ENCODE results near the gene TEX22. TPM values are rescaled to one million over a fixed set of nuclear protein-coding genes. Genes with fewer than 3 reads are reported as not detected.

The TEX22 gene
- polyA plus RNA-seq, 3 donors = 0.52 to 2.2 (median 0.57) TPM

- intact Hi-C loops (cut with micrococcal nuclease) = no loop called here
- peaks cover 17 to 39% of the 10 kb centered on the region in 2 donors for H3K36me3 Mint-ChIP-seq
- DNase-seq = no peak
- Histone ChIP-seq H3K27me3 (ENCODE audit: control insufficient read depth in 2 of 2, insufficient read depth in 2 of 2, low read length in 2 of 2) (no peaks in the 10 kb centered on the region), H2AFZ (ENCODE audit: insufficient read depth, low read depth, low read length, poor library complexity, severe bottlenecking) (no peak overlapping the region), H4K20me1 (ENCODE audit: insufficient read depth, low read length) (peaks cover 67% of the 10 kb centered on the region), H3K36me3 (replicated peaks in 1 of 2; ENCODE audit: control insufficient read depth in 1 of 2, insufficient read depth in 2 of 2, low read length in 2 of 2) (peaks cover 0 to 19% of the 10 kb centered on the region in 2 donors), H3K9me3 (replicated peaks in 1 of 2; ENCODE audit: control insufficient read depth in 1 of 2, insufficient read depth in 1 of 2, low read length in 2 of 2) (peaks cover 0 to 5% of the 10 kb centered on the region in 2 donors), H3K4me2 (replicated peaks; ENCODE audit: extremely low read depth, low read length, poor library complexity, severe bottlenecking) (no peak overlapping the region), H3K9ac (ENCODE audit: insufficient read depth, low read length, poor library complexity, severe bottlenecking) (no peak overlapping the region), H3K4me3 (replicated peaks in 1 of 3; ENCODE audit: low read depth in 2 of 3, low read length in 3 of 3) (no peak overlapping the region), H3K79me2 (ENCODE audit: insufficient read depth, low read length) (peaks cover 56% of the 10 kb centered on the region), H3K27ac (ENCODE audit: low read depth in 1 of 2, low read length in 2 of 2) (no peak overlapping the region), H3K4me1 (ENCODE audit: control insufficient read depth in 1 of 2, insufficient read depth in 2 of 2, low read length in 2 of 2) (no peaks in the 10 kb centered on the region)
- H3K4me3 Mint-ChIP-seq = no peak overlapping the region
- whole genome bisulfite sequencing (ENCODE audit: insufficient coverage) = no CpG with 5 or more reads among the region's 1 CpG
- H3K27me3 Mint-ChIP-seq (ENCODE audit: low read depth in 3 of 3) = peaks cover 0 to 2% (median 0%) of the 10 kb centered on the region in 3 donors
- H3K4me1 Mint-ChIP-seq = peaks cover 10% of the 10 kb centered on the region
- no peak overlapping the region for H3K27ac Mint-ChIP-seq
- TF ChIP-seq CTCF (IDR thresholded peaks at IDR 0.05) = no peak
- peaks cover 0 to 4% (median 0%) of the 10 kb centered on the region in 7 donors for H3K9me3 Mint-ChIP-seq
Observed at GRCh38 chr14:105431256-105431655, 32.9 kb downstream of the TEX22 start.

- H3K9me3 ChIP-seq (replicated peaks in 1 of 2; ENCODE audit: control insufficient read depth in 1 of 2, insufficient read depth in 1 of 2, low read length in 2 of 2) = no peaks in the 10 kb centered on the region
- no peak overlapping the region for H3K4me2 ChIP-seq (replicated peaks; ENCODE audit: extremely low read depth, low read length, poor library complexity, severe bottlenecking)
- H4K20me1 ChIP-seq (ENCODE audit: insufficient read depth, low read length) = peaks cover 67% of the 10 kb centered on the region
- H3K9me3 Mint-ChIP-seq = no peaks in the 10 kb centered on the region
- WGBS (ENCODE audit: insufficient coverage) = 85% methylated on average over 10 of the region's 12 CpGs
- no peak for TF ChIP-seq CTCF (IDR thresholded peaks at IDR 0.05)
- H3K4me3 ChIP-seq (replicated peaks in 1 of 3; ENCODE audit: low read depth in 2 of 3, low read length in 3 of 3) = no peak overlapping the region
- peaks cover 10% of the 10 kb centered on the region for H3K4me1 Mint-ChIP-seq
- peaks cover 0 to 2% (median 0%) of the 10 kb centered on the region in 3 donors for H3K27me3 Mint-ChIP-seq (ENCODE audit: low read depth in 3 of 3)
- peaks cover 4 to 35% of the 10 kb centered on the region in 2 donors for H3K36me3 Mint-ChIP-seq
- no peak overlapping the region for H3K9ac ChIP-seq (ENCODE audit: insufficient read depth, low read length, poor library complexity, severe bottlenecking)
- peaks cover 56% of the 10 kb centered on the region for H3K79me2 ChIP-seq (ENCODE audit: insufficient read depth, low read length)
- no peak overlapping the region for H3K27ac Mint-ChIP-seq
- intact Hi-C loops (cut with micrococcal nuclease) = no loop called here
- H2AFZ ChIP-seq (ENCODE audit: insufficient read depth, low read depth, low read length, poor library complexity, severe bottlenecking) = no peak overlapping the region
- no peak overlapping the region for H3K4me3 Mint-ChIP-seq
- DNase-seq = no peak
- no peaks in the 10 kb centered on the region for H3K27me3 ChIP-seq (ENCODE audit: control insufficient read depth in 2 of 2, insufficient read depth in 2 of 2, low read length in 2 of 2)
- H3K27ac ChIP-seq (ENCODE audit: low read depth in 1 of 2, low read length in 2 of 2) = no peak overlapping the region
- H3K4me1 ChIP-seq (ENCODE audit: control insufficient read depth in 1 of 2, insufficient read depth in 2 of 2, low read length in 2 of 2) = no peaks in the 10 kb centered on the region
- H3K36me3 ChIP-seq (replicated peaks in 1 of 2; ENCODE audit: control insufficient read depth in 1 of 2, insufficient read depth in 2 of 2, low read length in 2 of 2) = peaks cover 2 to 11% of the 10 kb centered on the region in 2 donors
Observed at GRCh38 chr14:105432657-105433056, 34.3 kb downstream of the TEX22 start.
